GM12878 (cell line): ENCODE measurements around the gene TAS2R39. TPM values are rescaled to one million over a fixed set of nuclear protein-coding genes. Genes with fewer than 3 reads are reported as not detected.

Experiments
- ATAC-seq: fragments of 200-7000 bp; cut with Tn5 transposase; 3 replicates; pipeline ENCODE4 v1.9.1; 2020; ENCODE audit warnings: mild to moderate bottlenecking, moderate library complexity
- BruUV-seq: library from RNA; stranded (reverse); fragments of 400-500 nt; replicated peaks from 2 replicates; lab custom pipeline; 2021; lab: Mats Ljungman, UMichigan
- CTCF ChIA-PET: fragments of 300-600 bp; sonication (Branson Sonifier 250); formaldehyde crosslinking; extraction: SDS; loops from one replicate; lab custom pipeline; 2021; ENCODE audit warnings: inconsistent platforms; lab: Yijun Ruan, JAX
- POLR2A ChIA-PET: fragments of 350-600 bp; formaldehyde crosslinking; extraction: SDS; loops from one replicate; lab custom pipeline; 2021; ENCODE audit warnings: inconsistent platforms; lab: Charles Lee
- RAD21 ChIA-PET: fragments of 300-600 bp; sonication (Branson Sonifier 250); formaldehyde crosslinking; loops from one replicate; lab custom pipeline; 2023; ENCODE audit warnings: antibody characterized with exemption; ENCODE audit not compliant: unreplicated experiment; lab: Charles Lee
- SMC1A ChIA-PET: fragments of 300-600 bp; sonication (Branson Sonifier 250); formaldehyde crosslinking; loops from one replicate; lab custom pipeline; 2023; ENCODE audit not compliant: unreplicated experiment, uncharacterized antibody; lab: Charles Lee
- DNase-seq: peaks from one replicate; pipeline ENCODE4 v3.0.0-alpha.2; 2011; ENCODE audit warnings: low read depth, low spot score
- FAIRE-seq: peaks from 3 replicates; lab custom pipeline; 2011; peaks lifted over from hg19 to GRCh38; lab: Jason Lieb, UNC
- H2AFZ ChIP-seq: 2 replicates; pipeline ENCODE4 v1.6.0; 2011; ENCODE audit warnings: low read depth, low read length, control low read depth; ENCODE audit not compliant: control insufficient read depth
- H3K27ac ChIP-seq: 2 replicates; pipeline ENCODE4 v1.5.1; 2011; ENCODE audit warnings: control low read depth; ENCODE audit not compliant: control insufficient read depth, insufficient read depth
- H3K27me3 ChIP-seq, 2 experiments: replicated peaks in 1 of 2; 2 replicates each; pipeline versions ENCODE4 v1.6.0 to v1.6.1; 2011; ENCODE audit warnings: low read length in 1 of 2; ENCODE audit not compliant: control insufficient read depth in 2 of 2, insufficient read depth in 2 of 2
- H3K36me3 ChIP-seq, 2 experiments: 2 replicates each; pipeline ENCODE4 v1.5.1; 2011; ENCODE audit warnings: low read length in 1 of 2; ENCODE audit not compliant: control insufficient read depth in 2 of 2, insufficient read depth in 2 of 2
- H3K4me1 ChIP-seq: 2 replicates; pipeline ENCODE4 v1.6.1; 2011; ENCODE audit warnings: mild to moderate bottlenecking, low read length, moderate library complexity, mixed read lengths; ENCODE audit not compliant: control insufficient read depth, insufficient read depth
- H3K4me2 ChIP-seq: 2 replicates; pipeline ENCODE4 v1.6.0; 2011; ENCODE audit warnings: control low read depth; ENCODE audit not compliant: control insufficient read depth, insufficient read depth
- H3K4me3 ChIP-seq: fragments of 200-600 bp; sonication (generic); 2 replicates; pipeline ENCODE4 v1.5.1; 2016
- H3K79me2 ChIP-seq: 2 replicates; pipeline ENCODE4 v1.6.0; 2011; ENCODE audit warnings: low read length; ENCODE audit not compliant: control insufficient read depth, insufficient read depth
- H3K9ac ChIP-seq: 2 replicates; pipeline ENCODE4 v1.8.0; 2011; ENCODE audit warnings: low read length, control low read depth, mixed read lengths; ENCODE audit not compliant: control insufficient read depth, insufficient read depth
- H3K9me3 ChIP-seq: replicated peaks from 3 replicates; pipeline ENCODE4 v1.5.1; 2011; ENCODE audit warnings: mild to moderate bottlenecking, low read length; ENCODE audit not compliant: control insufficient read depth, insufficient read depth
- H4K20me1 ChIP-seq: 2 replicates; pipeline ENCODE4 v1.6.0; 2011; ENCODE audit not compliant: control insufficient read depth, insufficient read depth
- ATF3 ChIP-seq: IDR thresholded peaks from 2 replicates; pipeline ENCODE4 v1.6.1; 2011; ENCODE audit warnings: low read depth, mild to moderate bottlenecking, low read length, moderate library complexity, borderline replicate concordance; ENCODE audit errors: extremely low read depth
- MEF2A ChIP-seq: IDR thresholded peaks from 2 replicates; pipeline ENCODE4 v1.6.1; 2011; ENCODE audit warnings: low read depth, mild to moderate bottlenecking, low read length, moderate library complexity; ENCODE audit not compliant: insufficient read depth
- MEF2B ChIP-seq: fragments of 450-650 bp; IDR thresholded peaks from 2 replicates; pipeline ENCODE4 v1.6.1; 2018; ENCODE audit warnings: mild to moderate bottlenecking, moderate library complexity; ENCODE audit not compliant: partially characterized antibody, poor library complexity, severe bottlenecking
- POU2F2 ChIP-seq: IDR thresholded peaks from 3 replicates; pipeline ENCODE4 v1.6.1; 2011; ENCODE audit warnings: low read depth, mild to moderate bottlenecking, low read length, borderline replicate concordance
- RAD21 ChIP-seq: IDR thresholded peaks from 2 replicates; pipeline ENCODE4 v1.6.1; 2011; ENCODE audit warnings: mild to moderate bottlenecking, low read depth, low read length, moderate library complexity; ENCODE audit not compliant: insufficient read depth
- RB1 ChIP-seq: fragments of 450-650 bp; formaldehyde crosslinking; IDR thresholded peaks from 2 replicates; pipeline ENCODE4 v1.6.1; 2017; ENCODE audit warnings: mild to moderate bottlenecking, borderline replicate concordance
- RUNX3 ChIP-seq: IDR thresholded peaks from 2 replicates; pipeline ENCODE4 v1.6.1; 2012; ENCODE audit warnings: low read length, inconsistent platforms
- SMC3 ChIP-seq: IDR thresholded peaks from 2 replicates; pipeline ENCODE4 v1.6.1; 2011; ENCODE audit warnings: low read length, improper control_type of control experiment, borderline replicate concordance
- SREBF1 ChIP-seq: IDR thresholded peaks from 2 replicates; pipeline ENCODE4 v1.6.1; 2012; ENCODE audit warnings: mild to moderate bottlenecking, low read length
- STAT1 ChIP-seq: fragments of 450-650 bp; conservative IDR thresholded peaks from 2 replicates; pipeline ENCODE4 v1.6.1; 2014; ENCODE audit warnings: antibody characterized with exemption, mild to moderate bottlenecking
- YY1 ChIP-seq: IDR thresholded peaks from 2 replicates; pipeline ENCODE4 v1.6.1; 2011; ENCODE audit warnings: low read depth, mild to moderate bottlenecking, low read length
- ZNF207 ChIP-seq: fragments of 450-650 bp; IDR thresholded peaks from 2 replicates; pipeline ENCODE4 v1.6.1; 2014; ENCODE audit warnings: antibody characterized with exemption, mild to moderate bottlenecking, borderline replicate concordance
- ZNF592 ChIP-seq: fragments of 450-650 bp; IDR thresholded peaks from 2 replicates; pipeline ENCODE4 v1.6.1; 2017; ENCODE audit warnings: mild to moderate bottlenecking, moderate library complexity
- WGBS: methylation state at CpG from one replicate; pipeline ENCODE4 v1.1.6; 2016; ENCODE audit warnings: low lambda C conversion rate; ENCODE audit not compliant: insufficient replicate concordance, insufficient coverage; ENCODE audit errors: missing lambda C conversion rate; 5-methylcytosine and 5-hydroxymethylcytosine counted together
- in situ Hi-C: fragments of 300-500 bp; cut with MboI; formaldehyde crosslinking; loops from 9 replicates; pipeline ENCODE4 v1.14.3; 2018; ENCODE audit warnings: mixed read lengths
- intact Hi-C: fragments of 100-400 bp; cut with micrococcal nuclease; formaldehyde crosslinking; loops from one replicate; pipeline ENCODE4 v1.14.2; 2022; ENCODE audit not compliant: unreplicated experiment
- polyA plus RNA-seq, 11 experiments: library from polyadenylated mRNA; depleted of rRNA in 4 of 11; unstranded in 6 of 11; stranded (reverse) in 5 of 11; fragments of >200 nt; fragmentation: Nextera tagmentation in 4 of 11; fragmentation: Illumina TruSeq in 1 of 11; extraction: Ambion mirVana in 4 of 11; extraction: Trizol in 1 of 11; gene quantifications; 1 replicate in 1 of 11; 2 replicates in 10 of 11; pipeline versions ENCODE4 v1.2.1 to v1.2.3, GENCODE V29; 2011 to 2016; ENCODE audit warnings: inconsistent platforms in 2 of 11, missing spikeins in 2 of 11, low read depth in 1 of 11
- total RNA-seq, 4 experiments: library from RNA; depleted of rRNA in 3 of 4; stranded (reverse); fragments of >200 nt in 3 of 4; fragmentation: Illumina TruSeq in 1 of 4; extraction: Trizol in 1 of 4; gene quantifications; 2 replicates each; pipeline versions ENCODE4 v1.2.1 to v1.2.3, GENCODE V29; 2013 to 2021
- TF ChIP-seq, protein P1 (sequence below), 3 experiments: IDR thresholded peaks in 2 of 3; conservative IDR thresholded peaks in 1 of 3; 2 replicates each; pipeline ENCODE4 v1.5.1; 2011; ENCODE audit warnings: low read depth in 3 of 3, low read length in 3 of 3, mild to moderate bottlenecking in 3 of 3, control low read depth in 2 of 3, moderate library complexity in 2 of 3, inconsistent platforms in 1 of 3, mixed read lengths in 1 of 3; ENCODE audit not compliant: control insufficient read depth in 2 of 3, insufficient read depth in 1 of 3; ENCODE audit errors: extremely low read depth in 1 of 3

Gene TAS2R39
- total and polyA plus RNA-seq, 10 of the 15 experiments (the other 5 are each of a cell fraction or from before 2014, with no cell fraction given): not detected

DNA sequence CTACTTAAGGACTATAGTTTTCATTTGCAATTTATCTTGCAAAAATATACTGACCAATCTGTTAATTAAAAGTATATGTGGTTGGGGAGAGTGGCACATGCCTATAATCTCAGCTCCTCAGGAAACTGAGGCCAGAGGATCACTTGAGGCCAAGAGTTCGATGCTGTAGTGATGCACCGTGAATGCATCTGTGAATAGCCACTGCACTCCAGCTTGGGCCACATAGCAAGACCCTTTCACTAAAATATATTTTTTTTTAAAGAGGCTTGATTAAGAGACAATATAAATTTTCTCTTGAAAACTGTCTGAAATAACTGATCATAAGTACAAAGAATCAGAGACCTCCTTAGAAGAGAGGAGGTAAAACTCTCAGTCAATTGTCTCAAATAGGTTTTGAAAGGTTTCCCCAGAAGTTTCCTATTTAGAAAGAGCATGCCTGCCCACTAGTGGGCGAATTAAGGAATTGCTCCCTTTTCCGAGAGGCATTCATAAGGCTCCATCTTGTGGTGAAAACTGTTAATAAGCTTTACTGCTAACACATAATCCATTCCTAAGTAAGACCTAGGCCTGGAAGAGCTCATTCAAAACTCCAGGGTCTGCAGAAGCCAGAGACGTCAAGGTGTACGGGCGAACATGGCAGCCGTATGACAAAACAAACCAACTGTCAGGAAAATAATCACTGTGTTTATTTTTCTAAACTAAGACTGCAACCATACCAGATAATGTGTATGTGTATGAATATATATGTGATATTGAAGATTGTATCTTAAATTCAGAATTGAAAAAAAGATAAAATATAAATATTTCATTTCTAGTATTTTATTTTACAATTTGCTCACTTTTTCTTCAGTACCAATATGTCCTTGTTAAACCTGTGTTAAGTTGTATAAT lies 31.8 kb downstream of the TAS2R39 start:
- Histone ChIP-seq H3K4me2 (no peak overlapping the region), H2AFZ (no peak overlapping the region), H3K36me3 (no peaks in the 10 kb centered on the region), H3K27me3 (no peaks in the 10 kb centered on the region; a peak in 2 of 4 replicates), H3K9ac (no peak overlapping the region), H3K4me3 (no peak overlapping the region), H3K4me1 (no peaks in the 10 kb centered on the region), H3K27ac (no peak overlapping the region), H3K9me3 (no peaks in the 10 kb centered on the region), H3K79me2 (no peaks in the 10 kb centered on the region), H4K20me1 (no peaks in the 10 kb centered on the region)
- in situ Hi-C loops (loop anchor here (5.0 to 10.0 kb wide), 3 partner anchors 208 to 580 kb away; no protein-coding TSS in a partner anchor), intact Hi-C loops (loop anchor here (1.0 to 10.0 kb wide), 5 partner anchors 207 to 610 kb away; partner anchors contain the start of gene EPHB6)
- ChIA-PET CTCF (interaction anchor here (0.5 to 11.5 kb wide), 66 partner anchors 9 to 756 kb away, joined by 3 to 434 read pairs (median 4); partner anchors contain the start of genes EPHB6, GSTK1 and TAS2R39), SMC1A (interaction anchor here (0.6 to 6.5 kb wide), 29 partner anchors 9 to 611 kb away, joined by 3 to 191 read pairs (median 5); partner anchors contain the start of gene GSTK1), RAD21 (interaction anchor here (0.6 to 2.7 kb wide), 23 partner anchors 8 to 611 kb away, joined by 3 to 83 read pairs (median 3); no protein-coding TSS in a partner anchor), POLR2A (no interaction called here)
- FAIRE-seq (peak; percentile 95), DNase-seq (peak; percentile 50), ATAC-seq (peak; percentile 91)
- BruUV-seq: no TSS peak
- WGBS: 14% methylated on average over 8 of the region's 8 CpGs
- TF ChIP-seq POU2F2: peak; percentile 61; the same call in 1 of the 3 replicates
- TF ChIP-seq ZNF207: peak; percentile 37; the same call in 1 of the 2 replicates
- TF ChIP-seq, protein P1, sequence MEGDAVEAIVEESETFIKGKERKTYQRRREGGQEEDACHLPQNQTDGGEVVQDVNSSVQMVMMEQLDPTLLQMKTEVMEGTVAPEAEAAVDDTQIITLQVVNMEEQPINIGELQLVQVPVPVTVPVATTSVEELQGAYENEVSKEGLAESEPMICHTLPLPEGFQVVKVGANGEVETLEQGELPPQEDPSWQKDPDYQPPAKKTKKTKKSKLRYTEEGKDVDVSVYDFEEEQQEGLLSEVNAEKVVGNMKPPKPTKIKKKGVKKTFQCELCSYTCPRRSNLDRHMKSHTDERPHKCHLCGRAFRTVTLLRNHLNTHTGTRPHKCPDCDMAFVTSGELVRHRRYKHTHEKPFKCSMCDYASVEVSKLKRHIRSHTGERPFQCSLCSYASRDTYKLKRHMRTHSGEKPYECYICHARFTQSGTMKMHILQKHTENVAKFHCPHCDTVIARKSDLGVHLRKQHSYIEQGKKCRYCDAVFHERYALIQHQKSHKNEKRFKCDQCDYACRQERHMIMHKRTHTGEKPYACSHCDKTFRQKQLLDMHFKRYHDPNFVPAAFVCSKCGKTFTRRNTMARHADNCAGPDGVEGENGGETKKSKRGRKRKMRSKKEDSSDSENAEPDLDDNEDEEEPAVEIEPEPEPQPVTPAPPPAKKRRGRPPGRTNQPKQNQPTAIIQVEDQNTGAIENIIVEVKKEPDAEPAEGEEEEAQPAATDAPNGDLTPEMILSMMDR (IDR thresholded peaks at IDR 0.05 in 2 of 3, conservative IDR thresholded peaks at IDR 0.05 in 1 of 3; ENCODE audit: control insufficient read depth in 2 of 3, extremely low read depth in 1 of 3, insufficient read depth in 1 of 3, low read depth in 3 of 3, low read length in 3 of 3): peak; percentile 97 to 100 (median 100); a peak in 5 of 6 replicates
- peak; percentile 74; the same call in 1 of the 2 replicates for TF ChIP-seq ATF3
- TF ChIP-seq ZNF592: peak; percentile 87; the same call in 1 of the 2 replicates
- TF ChIP-seq MEF2B: no peak
- TF ChIP-seq RB1: peak; percentile 59; the same call in 1 of the 2 replicates
- peak; percentile 100 for TF ChIP-seq RAD21
- TF ChIP-seq SMC3: peak; percentile 100
- 0 out of 2 replicates have a peak, but pooled peaks have one; percentile 51 for TF ChIP-seq STAT1
- TF ChIP-seq RUNX3: peak; percentile 40; the same call in 1 of the 2 replicates
- peak; percentile 76 for TF ChIP-seq YY1
- TF ChIP-seq MEF2A: 0 out of 2 replicates have a peak, but pooled peaks have one; percentile 35
- TF ChIP-seq SREBF1: no peak
